Measurements from ENCODE around the gene KRT8. TPM values are rescaled to one million over a fixed set of nuclear protein-coding genes. Genes with fewer than 3 reads are reported as not detected.

Gene KRT8
- polyA plus RNA-seq, 1 of the 3 experiments (the other 2 are of a cell fraction): 49.4 TPM

Other genes with a start within 250 kb of the KRT8 start
- gene KRT1, start 224.7 kb downstream of the KRT8 start, polyA plus RNA-seq (2012; rRNA removed): not detected in 2 replicates
- not detected in 2 replicates for gene KRT77, start 201.6 kb downstream of the KRT8 start, polyA plus RNA-seq (2012; rRNA removed)
- not detected in 2 replicates for gene KRT76, start 127.7 kb downstream of the KRT8 start, polyA plus RNA-seq (2012; rRNA removed)
- not detected in 2 replicates for gene KRT3, start 109.0 kb downstream of the KRT8 start, polyA plus RNA-seq (2012; rRNA removed)
- gene KRT4, start 91.0 kb downstream of the KRT8 start, polyA plus RNA-seq (2012; rRNA removed): not detected in 2 replicates
- not detected in 2 replicates for gene KRT79, start 70.8 kb downstream of the KRT8 start, polyA plus RNA-seq (2012; rRNA removed)
- gene KRT78, start 56.1 kb downstream of the KRT8 start, polyA plus RNA-seq (2012; rRNA removed): not detected in 2 replicates
- 332 and 351 TPM in 2 replicates for gene KRT18, start 44.0 kb upstream of the KRT8 start, polyA plus RNA-seq (2012; rRNA removed)
- 267 and 292 TPM in 2 replicates for gene EIF4B, start 101.4 kb upstream of the KRT8 start, polyA plus RNA-seq (2012; rRNA removed)
- 32.7 and 50.0 TPM in 2 replicates for gene TNS2, start 145.0 kb upstream of the KRT8 start, polyA plus RNA-seq (2012; rRNA removed)
- 20.3 and 25.8 TPM in 2 replicates for gene SPRYD3, start 174.3 kb upstream of the KRT8 start, polyA plus RNA-seq (2012; rRNA removed)
- 290 and 570 TPM in 2 replicates for gene IGFBP6, start 192.6 kb upstream of the KRT8 start, polyA plus RNA-seq (2012; rRNA removed)
- gene SOAT2, start 198.4 kb upstream of the KRT8 start, polyA plus RNA-seq (2012; rRNA removed): 0.13 and 0.18 TPM in 2 replicates

Measured in SK-N-SH (cell line).